SJSA1 (cell line): ENCODE results near the gene CCDC197. TPM values are rescaled to one million over a fixed set of nuclear protein-coding genes. Genes with fewer than 3 reads are reported as not detected.

Experiments
- DNase-seq, 2 experiments: peaks; one replicate each; pipeline ENCODE4 v3.0.0-alpha.2; 2015 to 2020; ENCODE audit warnings: low spot score in 2 of 2, low read depth in 1 of 2
- H3K27ac ChIP-seq: fragments of 250-450 bp; sonication (Bioruptor Pico); 2 replicates; pipeline ENCODE4 v1.5.1; 2020; ENCODE audit warnings: mild to moderate bottlenecking, moderate library complexity
- H3K27me3 ChIP-seq: fragments of 250-450 bp; sonication (Bioruptor Pico); replicated peaks from 2 replicates; pipeline ENCODE4 v1.5.1; 2020; ENCODE audit warnings: mild to moderate bottlenecking, moderate library complexity
- H3K36me3 ChIP-seq: fragments of 250-450 bp; sonication (Bioruptor Pico); 2 replicates; pipeline ENCODE4 v1.5.1; 2020; ENCODE audit warnings: mild to moderate bottlenecking
- H3K4me1 ChIP-seq: fragments of 250-450 bp; sonication (Bioruptor Pico); replicated peaks from 2 replicates; pipeline ENCODE4 v1.6.1; 2021; ENCODE audit warnings: mild to moderate bottlenecking
- H3K4me3 ChIP-seq: fragments of 250-450 bp; sonication (Bioruptor Pico); 2 replicates; pipeline ENCODE4 v1.5.1; 2020; ENCODE audit warnings: mild to moderate bottlenecking
- H3K9me3 ChIP-seq: fragments of 250-450 bp; sonication (Bioruptor Pico); replicated peaks from 2 replicates; pipeline ENCODE4 v1.5.1; 2020; ENCODE audit warnings: mild to moderate bottlenecking
- total RNA-seq: library from RNA; depleted of rRNA; stranded (reverse); fragments of >200 nt; shearing (Covaris generic); gene quantifications from 2 replicates; pipeline ENCODE4 v1.2.3, GENCODE V29; 2014

Gene CCDC197
- total RNA-seq, 1 experiment from 2014 or later, result not detected

- peaks cover 25% of the 10 kb centered on the region for H3K4me1 ChIP-seq
- DNase-seq, result no peak
- H3K4me3 ChIP-seq, result peak overlapping the region; percentile 37; the same call in 1 of the 2 replicates
- no peak overlapping the region for H3K27ac ChIP-seq
- no peaks in the 10 kb centered on the region for H3K36me3 ChIP-seq
- H3K27me3 ChIP-seq, result no peaks in the 10 kb centered on the region
- no peaks in the 10 kb centered on the region for H3K9me3 ChIP-seq
Measured at GRCh38 chr14:94025720-94026119, 28.6 kb downstream of the CCDC197 start.

- peak; percentile 96 for DNase-seq
- no peaks in the 10 kb centered on the region for H3K27me3 ChIP-seq
- no peak within 1 kb of the TSS for H3K27ac ChIP-seq
- H3K36me3 ChIP-seq, result no peaks in the 10 kb centered on the region
- peaks cover 25% of the 10 kb centered on the region for H3K4me1 ChIP-seq
- H3K4me3 ChIP-seq, result peak within 1 kb of the TSS; percentile 37
- no peaks in the 10 kb centered on the region for H3K9me3 ChIP-seq
Measured at GRCh38 chr14:94026173-94026888, 29.2 kb downstream of the CCDC197 start, which contains the start of gene OTUB2. OTUB2 (plus strand) TSS chr14:94026340; CDS start chr14:94026538, 198 bp downstream.

DNA sequence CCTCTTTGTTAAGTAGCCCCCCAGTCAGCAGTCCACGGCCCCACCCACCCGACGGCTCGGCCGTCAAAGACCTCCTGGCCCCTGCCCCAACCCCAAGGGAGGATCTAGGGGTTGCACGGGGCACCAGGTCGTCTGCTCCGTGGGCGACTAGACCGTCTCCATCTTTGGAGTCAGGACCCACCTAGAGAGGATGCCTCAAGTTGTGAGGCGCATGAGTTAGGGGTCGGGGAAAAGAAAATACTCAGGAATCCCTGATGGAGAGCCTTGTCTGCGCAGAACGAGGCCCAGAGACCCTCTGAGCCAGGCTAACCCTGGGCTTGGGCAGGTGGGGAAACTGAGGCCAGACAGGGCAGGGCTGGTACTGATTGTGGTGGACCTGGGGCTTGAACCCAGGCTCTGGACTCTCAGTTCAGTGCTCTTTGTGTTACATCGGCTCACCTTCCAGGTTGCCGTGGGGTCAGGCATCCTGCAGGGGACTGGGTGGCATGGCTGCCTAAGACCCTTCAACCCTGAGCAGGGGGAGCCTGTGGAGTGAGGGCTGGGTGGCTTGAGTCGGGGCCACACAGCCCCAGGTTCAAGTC lies 29.9 kb downstream of the CCDC197 start:
- Histone ChIP-seq H3K36me3 (no peaks in the 10 kb centered on the region), H3K9me3 (no peaks in the 10 kb centered on the region), H3K4me3 (peak overlapping the region; percentile 37), H3K27ac (no peak overlapping the region), H3K27me3 (no peaks in the 10 kb centered on the region), H3K4me1 (peaks cover 25% of the 10 kb centered on the region)
- DNase-seq, result no peak

- DNase-seq, result no peak
- Histone ChIP-seq H3K36me3 (no peaks in the 10 kb centered on the region), H3K27ac (no peak overlapping the region), H3K27me3 (no peaks in the 10 kb centered on the region), H3K4me3 (no peak overlapping the region), H3K4me1 (peaks cover 25% of the 10 kb centered on the region), H3K9me3 (no peaks in the 10 kb centered on the region)
Measured at GRCh38 chr14:94027566-94028449, 30.7 kb downstream of the CCDC197 start.

- peak; percentile 35 to 55 for DNase-seq
- no peaks in the 10 kb centered on the region for H3K9me3 ChIP-seq
- H3K27me3 ChIP-seq, result no peaks in the 10 kb centered on the region
- H3K4me1 ChIP-seq, result peaks cover 25% of the 10 kb centered on the region
- H3K36me3 ChIP-seq, result no peaks in the 10 kb centered on the region
- H3K4me3 ChIP-seq, result no peak overlapping the region
- H3K27ac ChIP-seq, result no peak overlapping the region
Measured at GRCh38 chr14:94028450-94028826, 31.3 kb downstream of the CCDC197 start.

DNA sequence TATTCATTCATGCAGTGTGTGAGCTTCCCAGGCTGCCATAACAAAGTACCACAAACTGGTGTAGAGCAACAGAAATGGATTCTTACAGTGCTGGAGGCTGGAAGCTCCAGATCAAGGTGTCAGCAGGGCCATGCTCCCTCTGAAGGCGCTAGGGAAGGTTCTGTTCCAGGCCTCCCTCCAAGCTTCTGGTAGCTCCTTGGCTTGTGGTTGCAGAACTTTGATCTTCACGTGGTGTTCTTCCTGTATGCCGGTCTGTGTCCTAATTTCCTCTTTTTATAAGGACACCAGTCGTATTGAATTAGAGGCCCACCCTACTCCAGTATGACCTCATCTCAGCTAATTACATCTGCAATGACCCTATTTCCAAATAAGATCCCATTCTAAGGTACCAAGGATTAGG lies 32.2 kb downstream of the CCDC197 start:
- Histone ChIP-seq H3K4me1 (peaks cover 25% of the 10 kb centered on the region), H3K4me3 (no peak overlapping the region), H3K36me3 (no peaks in the 10 kb centered on the region), H3K27ac (no peak overlapping the region), H3K27me3 (no peaks in the 10 kb centered on the region), H3K9me3 (no peaks in the 10 kb centered on the region)
- DNase-seq, result no peak

DNA sequence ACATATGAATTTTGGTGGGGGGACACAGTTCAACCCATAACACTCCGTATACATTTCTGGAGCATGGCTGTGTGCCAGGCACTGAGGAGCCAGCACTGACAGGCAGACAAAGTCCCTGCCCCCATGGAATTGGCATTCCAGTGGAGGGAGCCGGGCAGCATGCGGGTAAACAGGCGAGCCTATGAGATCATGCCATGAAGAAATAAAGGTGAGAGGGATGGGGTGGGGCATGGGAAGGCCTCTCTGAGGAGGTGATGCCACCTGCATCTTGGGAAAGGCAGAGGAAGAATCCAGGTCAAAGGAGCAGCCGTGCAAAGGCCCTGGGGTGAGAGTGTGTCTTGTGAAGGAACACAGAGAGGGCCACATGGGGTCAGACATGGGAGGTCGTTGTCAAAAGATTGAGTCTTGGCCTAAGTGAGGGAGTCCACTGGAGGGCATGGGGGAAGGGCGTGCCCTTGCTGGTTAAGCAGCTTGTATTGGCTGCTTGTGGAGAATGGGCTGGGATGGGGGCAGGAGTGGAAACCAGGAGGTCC lies 32.6 kb downstream of the CCDC197 start:
- Histone ChIP-seq H3K27ac (no peak overlapping the region), H3K4me3 (no peak overlapping the region), H3K27me3 (no peaks in the 10 kb centered on the region), H3K36me3 (no peaks in the 10 kb centered on the region), H3K9me3 (no peaks in the 10 kb centered on the region), H3K4me1 (peaks cover 25% of the 10 kb centered on the region)
- DNase-seq, result no peak

DNA sequence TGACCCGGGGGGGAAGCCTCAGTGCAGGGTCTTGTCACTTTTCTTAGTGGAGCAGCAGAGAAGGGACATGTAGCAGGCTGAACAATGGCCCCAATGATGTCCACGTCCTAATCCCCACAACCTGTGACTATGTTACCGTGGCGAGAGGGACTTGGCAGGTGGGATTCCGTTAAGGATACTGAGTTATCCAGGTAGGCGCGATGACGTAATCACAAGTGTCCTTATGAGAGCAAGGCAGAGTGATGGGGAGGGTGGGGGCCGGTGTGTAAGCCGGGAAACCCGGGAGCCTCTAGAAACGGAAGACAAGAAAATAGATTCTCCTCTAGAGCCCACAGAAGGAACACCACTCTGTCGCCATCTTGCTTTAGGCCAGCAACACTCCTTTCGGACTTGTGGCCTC lies 33.5 kb downstream of the CCDC197 start:
- no peak for DNase-seq
- Histone ChIP-seq H3K4me3 (no peak overlapping the region), H3K27ac (no peak overlapping the region), H3K4me1 (peaks cover 25% of the 10 kb centered on the region), H3K9me3 (no peaks in the 10 kb centered on the region), H3K27me3 (no peaks in the 10 kb centered on the region), H3K36me3 (no peaks in the 10 kb centered on the region)

DNA sequence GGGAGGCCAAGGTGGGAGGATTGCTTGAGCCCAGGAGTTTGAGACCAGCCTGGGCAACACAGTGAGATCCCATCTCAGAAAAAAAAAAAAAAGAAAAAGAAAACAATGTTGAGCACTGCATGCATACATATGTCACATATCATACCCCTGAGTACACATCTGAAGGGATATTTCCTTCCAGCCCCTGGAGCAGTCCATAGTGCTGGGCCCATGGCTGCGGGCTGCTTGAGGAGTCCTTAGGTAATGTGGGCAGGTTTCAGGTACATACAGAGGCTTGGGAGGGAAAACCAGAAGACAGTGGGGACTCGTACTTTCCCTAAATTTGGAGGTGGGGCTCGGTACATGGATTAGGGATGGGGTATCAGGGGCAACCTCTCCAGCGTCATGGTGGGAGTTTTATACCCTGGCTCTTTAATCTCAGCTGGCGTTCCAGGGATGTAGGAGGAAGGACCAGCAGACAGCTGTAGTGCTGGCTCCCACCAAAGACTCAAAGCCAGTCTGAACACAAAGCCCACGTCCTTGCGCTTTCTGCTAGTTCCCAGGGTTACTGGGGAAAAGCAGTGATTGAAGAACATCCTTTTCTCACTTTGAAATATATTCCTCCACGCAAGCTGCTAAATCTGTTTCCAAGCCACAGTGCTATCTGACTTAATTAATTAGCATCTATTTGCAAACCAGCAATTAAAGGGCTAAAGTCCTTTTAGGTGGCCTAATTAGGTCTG lies 34.2 kb downstream of the CCDC197 start:
- DNase-seq, result no peak

GRCh38 chr14:94031883-94032279 lies 34.8 kb downstream of the CCDC197 start:
- no peaks in the 10 kb centered on the region for H3K27me3 ChIP-seq
- peaks cover 19% of the 10 kb centered on the region for H3K4me1 ChIP-seq
- no peaks in the 10 kb centered on the region for H3K9me3 ChIP-seq
- no peak overlapping the region for H3K27ac ChIP-seq
- no peak for DNase-seq
- H3K36me3 ChIP-seq, result no peaks in the 10 kb centered on the region
- H3K4me3 ChIP-seq, result no peak overlapping the region

More for the DNA sequence above, 34.2 kb downstream of the CCDC197 start:
- Histone ChIP-seq H3K36me3 (no peaks in the 10 kb centered on the region), H3K4me1 (peaks cover 22% of the 10 kb centered on the region), H3K27me3 (no peaks in the 10 kb centered on the region), H3K4me3 (no peak overlapping the region), H3K9me3 (no peaks in the 10 kb centered on the region), H3K27ac (no peak overlapping the region)

- no peaks in the 10 kb centered on the region for H3K4me1 ChIP-seq
- H3K9me3 ChIP-seq, result no peaks in the 10 kb centered on the region
- no peaks in the 10 kb centered on the region for H3K27me3 ChIP-seq
- no peak overlapping the region for H3K4me3 ChIP-seq
- no peak overlapping the region for H3K27ac ChIP-seq
- no peak for DNase-seq
- H3K36me3 ChIP-seq, result no peaks in the 10 kb centered on the region
Measured at GRCh38 chr14:94034886-94035285, 37.8 kb downstream of the CCDC197 start.

GRCh38 chr14:94036313-94037167 lies 39.4 kb downstream of the CCDC197 start:
- no peak overlapping the region for H3K27ac ChIP-seq
- no peaks in the 10 kb centered on the region for H3K36me3 ChIP-seq
- DNase-seq, result peak; percentile 42 to 62
- no peaks in the 10 kb centered on the region for H3K9me3 ChIP-seq
- H3K27me3 ChIP-seq, result no peaks in the 10 kb centered on the region
- H3K4me1 ChIP-seq, result no peaks in the 10 kb centered on the region
- no peak overlapping the region for H3K4me3 ChIP-seq
